GM12892 (cell line): ENCODE measurements around the gene IRGQ.

Experiments used
- DNase-seq: peaks from one replicate; pipeline ENCODE4 v3.0.0; 2011; ENCODE audit not compliant: insufficient read length
- FAIRE-seq: peaks from 2 replicates; lab custom pipeline; 2011; peaks lifted over from hg19 to GRCh38; lab: Jason Lieb, UNC
- POLR2A ChIP-seq: IDR thresholded peaks from 2 replicates; pipeline ENCODE4 v1.6.1; 2011; ENCODE audit warnings: low read depth, low read length, control low read depth
- POLR2AphosphoS5 ChIP-seq: IDR thresholded peaks from 2 replicates; pipeline ENCODE4 v1.6.1; 2011; ENCODE audit warnings: low read depth, low read length, control low read depth
- TAF1 ChIP-seq: IDR thresholded peaks from 2 replicates; pipeline ENCODE4 v1.6.1; 2011; ENCODE audit warnings: low read depth, mild to moderate bottlenecking, control low read depth, low read length, borderline replicate concordance

IRGQ gene

GRCh38 chr19:43622070-43622469 lies 26.1 kb upstream of the IRGQ start:
- FAIRE-seq (no peak), DNase-seq (no peak)
- TF ChIP-seq POLR2AphosphoS5: no peak
- TF ChIP-seq TAF1: no peak
- TF ChIP-seq POLR2A: no peak

DNA sequence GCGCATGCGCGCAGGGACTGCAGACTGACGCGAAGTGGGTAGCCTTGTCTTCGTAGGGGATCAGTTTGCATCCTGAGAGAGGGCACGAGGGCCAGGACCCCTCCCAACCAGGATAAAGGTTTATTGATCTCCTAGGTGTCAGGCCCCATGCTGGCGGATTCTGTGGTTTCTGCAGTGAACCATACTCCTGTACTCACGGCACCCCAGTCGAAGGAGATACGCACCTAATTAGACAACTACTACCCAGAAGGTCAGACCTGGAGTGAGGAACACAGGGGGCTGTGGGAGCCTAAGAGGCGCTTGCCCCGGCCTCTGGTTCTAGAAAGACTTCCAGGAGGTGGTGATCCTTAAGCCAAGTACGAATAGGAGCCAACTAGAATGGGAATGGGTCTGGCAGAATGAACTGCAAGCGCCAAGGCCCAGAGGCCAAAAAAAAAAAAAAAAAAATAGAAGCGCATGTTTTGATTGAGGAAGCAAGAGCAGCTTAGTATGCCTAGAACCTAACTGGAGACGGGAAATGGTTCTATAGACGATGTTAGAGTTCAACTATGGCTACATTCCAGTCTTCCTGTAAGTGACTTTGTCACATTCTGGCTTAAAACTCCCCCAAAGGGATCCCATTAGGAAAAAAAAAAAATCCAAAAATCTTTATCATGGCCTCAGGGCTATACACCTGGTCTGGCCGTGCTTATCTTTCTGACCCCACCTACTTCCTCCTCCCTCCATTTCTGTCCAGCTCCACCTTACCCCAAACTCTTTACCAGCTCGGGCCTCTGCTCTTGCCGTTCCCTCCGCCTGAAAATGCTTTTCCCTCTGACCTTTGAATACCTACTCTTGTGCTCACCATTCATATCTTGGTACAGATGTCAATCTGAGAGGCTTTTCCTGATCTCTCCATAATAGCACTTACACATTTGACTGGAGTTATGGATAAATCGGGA lies 24.4 kb upstream of the IRGQ start:
- no peak for DNase-seq
- no peak for FAIRE-seq
- TF ChIP-seq TAF1 (no peak), POLR2AphosphoS5 (no peak), POLR2A (no peak)

DNA sequence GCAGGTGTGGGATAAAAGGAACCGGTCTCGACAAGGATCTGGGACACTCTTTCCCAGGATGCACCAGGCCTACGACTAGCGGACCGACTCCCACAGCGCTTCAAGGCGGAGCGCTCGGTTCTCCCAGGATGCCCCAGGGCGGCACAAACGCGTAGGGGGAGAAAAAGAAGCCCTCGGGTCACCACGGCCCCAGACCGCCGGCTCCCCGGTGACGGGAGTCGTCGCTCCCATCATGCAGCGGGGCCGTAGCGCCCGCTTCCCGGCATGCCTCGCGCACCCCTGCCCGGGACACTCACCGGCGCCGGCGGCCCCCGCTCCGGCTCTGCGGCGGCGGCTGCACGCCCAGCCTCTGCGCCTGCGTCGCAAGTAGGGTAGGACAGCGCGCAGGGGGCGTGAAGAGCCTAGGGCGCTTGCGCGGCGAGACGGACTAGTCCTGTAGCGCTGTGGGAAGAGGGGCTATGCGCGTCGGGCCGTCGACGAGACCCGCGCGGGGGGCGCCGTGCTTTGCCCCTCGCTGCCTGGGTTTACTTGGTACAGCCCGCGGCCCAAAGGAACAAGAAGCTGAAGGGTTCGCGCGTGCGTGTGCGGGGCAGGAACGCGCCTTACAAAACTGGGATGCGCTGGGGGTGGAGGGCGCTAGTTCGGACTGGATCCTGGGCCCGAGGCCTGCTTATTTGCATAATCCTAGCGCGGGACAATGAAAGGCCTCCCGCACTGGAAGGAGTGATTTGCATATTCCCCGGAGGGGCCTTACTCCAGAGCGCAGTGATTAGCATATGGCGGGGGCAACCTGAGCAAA lies 23.5 kb upstream of the IRGQ start, which contains the start of gene ZNF428:
Gene ZNF428 (minus strand): TSS at position 368 of the 799 bp plus-strand sequence. CDS start 5,325 bp downstream, outside the sequence.
- FAIRE-seq (peak; percentile 98), DNase-seq (peak; percentile 93)
- TF ChIP-seq POLR2AphosphoS5 (peak; percentile 71; the same call in 1 of the 2 replicates), POLR2A (peak; percentile 88), TAF1 (peak; percentile 65)

DNA sequence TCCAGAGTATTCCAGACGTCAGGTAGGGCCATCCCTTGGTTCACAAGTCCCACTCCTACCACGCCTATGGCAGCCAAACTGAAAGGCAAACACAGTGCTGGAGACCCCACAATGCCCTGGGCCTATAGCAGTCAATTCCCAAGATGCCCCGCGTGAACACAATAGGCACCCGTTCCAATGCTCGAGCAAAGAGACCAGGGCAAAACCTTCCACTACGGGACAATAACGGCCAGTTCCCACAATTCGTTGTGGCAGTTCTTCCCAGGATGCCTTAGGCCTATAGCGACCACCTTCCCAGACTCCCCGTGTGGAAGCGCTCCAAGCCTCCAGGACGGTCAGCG lies 23.0 kb upstream of the IRGQ start:
- DNase-seq (peak; percentile 51), FAIRE-seq (peak; percentile 91)
- TF ChIP-seq TAF1 (no peak), POLR2AphosphoS5 (no peak), POLR2A (no peak)

DNA sequence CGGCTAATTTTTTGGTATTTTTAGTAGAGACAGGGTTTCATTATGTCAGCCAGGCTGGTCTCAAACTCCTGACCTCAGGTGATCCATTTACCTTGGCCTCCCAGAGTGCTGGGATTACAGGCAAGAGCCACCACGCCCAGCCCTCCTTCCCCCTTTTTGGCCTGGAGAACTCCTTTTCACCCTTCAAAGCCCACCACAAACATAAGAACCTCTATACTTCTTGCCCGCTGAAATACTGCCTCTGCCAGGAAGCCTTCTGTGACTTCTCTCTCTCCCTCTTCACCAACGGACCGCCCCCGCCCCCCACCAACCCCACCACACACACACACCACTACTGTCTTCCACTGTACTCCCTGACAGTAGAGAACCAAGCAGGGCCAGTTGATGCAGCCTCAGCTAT lies 21.0 kb upstream of the IRGQ start:
- no peak for FAIRE-seq

DNA sequence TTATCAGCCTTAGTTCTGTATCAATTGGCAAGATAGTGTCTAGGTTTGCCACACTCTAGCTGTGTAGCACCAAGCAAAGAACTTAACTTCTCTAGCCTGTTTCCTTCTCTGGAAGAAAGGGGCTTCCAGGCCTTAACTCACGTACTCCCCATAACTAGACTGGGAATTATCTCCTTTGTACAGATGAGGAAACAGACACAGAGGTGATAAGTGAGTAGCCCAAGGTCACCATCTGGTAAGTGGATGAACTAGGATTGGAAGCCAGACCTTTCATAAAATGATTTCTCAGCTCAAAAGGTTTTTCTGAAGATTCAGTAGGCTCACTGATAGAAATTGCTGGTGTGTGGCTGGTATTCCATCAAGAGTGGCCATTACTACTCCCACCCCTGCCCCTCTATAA lies 20.4 kb upstream of the IRGQ start:
- DNase-seq (no peak), FAIRE-seq (no peak)
- TF ChIP-seq TAF1: no peak
- no peak for TF ChIP-seq POLR2AphosphoS5
- TF ChIP-seq POLR2A: no peak

More for the DNA sequence above, 21.0 kb upstream of the IRGQ start:
- TF ChIP-seq POLR2AphosphoS5: no peak
- no peak for TF ChIP-seq POLR2A
- TF ChIP-seq TAF1: no peak
- no peak for DNase-seq

- TF ChIP-seq POLR2AphosphoS5 (no peak), TAF1 (no peak), POLR2A (no peak)
- DNase-seq (no peak), FAIRE-seq (no peak)
These were observed 16.4 kb upstream of the IRGQ start for GRCh38 chr19:43612374-43612773.

- TF ChIP-seq TAF1 (no peak), POLR2AphosphoS5 (no peak), POLR2A (no peak)
- no peak for DNase-seq
- FAIRE-seq: no peak
These were observed 15.9 kb upstream of the IRGQ start, which contains the start of gene SRRM5 for GRCh38 chr19:43611788-43612187. Gene SRRM5, plus strand, starts transcription at chr19:43612088. Its CDS starts 34 bp downstream, at chr19:43612122.

DNA sequence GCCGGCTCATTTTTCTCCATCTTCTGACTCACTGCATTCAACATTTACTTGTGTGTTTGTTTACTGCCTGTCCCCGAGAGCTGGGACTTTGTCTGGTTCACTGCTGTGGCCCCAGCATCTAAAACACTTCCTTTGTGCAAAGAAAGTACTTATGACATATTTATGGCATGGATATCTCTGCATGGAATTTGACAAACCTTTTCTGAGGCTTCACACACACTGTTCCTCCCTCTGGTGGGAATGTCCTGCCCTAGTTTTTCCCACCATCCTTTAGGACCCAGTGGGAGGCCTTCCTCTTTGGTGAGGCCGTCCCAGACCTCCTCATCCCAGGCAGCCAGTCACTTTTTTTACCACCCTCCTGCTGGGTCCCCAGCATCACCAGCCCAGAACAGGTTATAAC lies 14.6 kb upstream of the IRGQ start:
- FAIRE-seq (no peak), DNase-seq (no peak)
- TF ChIP-seq TAF1: no peak
- no peak for TF ChIP-seq POLR2AphosphoS5
- TF ChIP-seq POLR2A: no peak

DNA sequence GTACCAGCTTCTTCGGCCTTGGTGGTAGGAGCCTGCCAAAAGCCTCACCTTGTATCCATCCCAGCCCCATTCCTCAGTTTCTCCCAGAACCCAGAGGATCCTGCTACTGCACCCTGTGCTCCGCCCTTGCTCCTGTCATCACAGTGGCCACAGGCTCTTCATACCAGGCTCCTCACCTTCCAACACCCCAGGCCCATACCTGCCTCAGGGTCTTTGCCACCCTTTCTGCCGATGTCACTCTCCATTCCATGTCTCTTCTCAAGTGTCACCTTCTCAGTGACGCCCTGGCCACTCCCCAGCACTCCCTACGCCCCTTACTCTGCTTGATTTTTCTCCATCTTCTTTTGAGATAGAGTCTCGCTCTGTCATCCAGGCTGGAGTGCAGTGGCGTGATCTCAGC lies 13.9 kb upstream of the IRGQ start:
- TF ChIP-seq POLR2A: no peak
- no peak for TF ChIP-seq POLR2AphosphoS5
- no peak for TF ChIP-seq TAF1
- no peak for FAIRE-seq
- no peak for DNase-seq
